ENCODE measurements around the gene AGRP.

Gene AGRP

DNA sequence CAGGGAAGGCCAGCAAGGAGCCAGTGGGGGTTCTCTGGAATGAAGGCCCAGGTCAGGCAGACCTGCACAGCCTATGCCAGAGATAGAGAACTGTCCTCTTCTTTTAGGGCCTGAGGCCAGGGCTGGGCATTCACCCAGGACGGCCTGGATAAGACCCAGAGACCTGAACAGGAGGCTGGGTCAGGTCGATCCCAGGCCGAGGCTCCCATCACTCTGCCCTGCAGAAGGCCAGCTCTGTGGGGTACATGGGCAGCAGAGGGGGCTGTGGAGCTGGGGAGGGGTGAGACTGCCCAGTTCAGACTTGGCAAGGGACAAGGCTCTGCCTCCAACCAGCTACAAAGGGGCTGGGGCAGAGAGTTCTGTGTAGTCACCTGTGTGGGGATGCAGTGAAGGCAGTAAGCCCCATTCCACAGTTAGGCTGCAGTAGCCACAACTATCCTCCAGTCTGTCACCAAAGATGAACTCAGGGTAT lies 37.9 kb downstream of the AGRP start:
- no peak for DNase-seq

GRCh38 chr16:67445126-67445426 lies 38.3 kb downstream of the AGRP start:
- DNase-seq: no peak

DNA sequence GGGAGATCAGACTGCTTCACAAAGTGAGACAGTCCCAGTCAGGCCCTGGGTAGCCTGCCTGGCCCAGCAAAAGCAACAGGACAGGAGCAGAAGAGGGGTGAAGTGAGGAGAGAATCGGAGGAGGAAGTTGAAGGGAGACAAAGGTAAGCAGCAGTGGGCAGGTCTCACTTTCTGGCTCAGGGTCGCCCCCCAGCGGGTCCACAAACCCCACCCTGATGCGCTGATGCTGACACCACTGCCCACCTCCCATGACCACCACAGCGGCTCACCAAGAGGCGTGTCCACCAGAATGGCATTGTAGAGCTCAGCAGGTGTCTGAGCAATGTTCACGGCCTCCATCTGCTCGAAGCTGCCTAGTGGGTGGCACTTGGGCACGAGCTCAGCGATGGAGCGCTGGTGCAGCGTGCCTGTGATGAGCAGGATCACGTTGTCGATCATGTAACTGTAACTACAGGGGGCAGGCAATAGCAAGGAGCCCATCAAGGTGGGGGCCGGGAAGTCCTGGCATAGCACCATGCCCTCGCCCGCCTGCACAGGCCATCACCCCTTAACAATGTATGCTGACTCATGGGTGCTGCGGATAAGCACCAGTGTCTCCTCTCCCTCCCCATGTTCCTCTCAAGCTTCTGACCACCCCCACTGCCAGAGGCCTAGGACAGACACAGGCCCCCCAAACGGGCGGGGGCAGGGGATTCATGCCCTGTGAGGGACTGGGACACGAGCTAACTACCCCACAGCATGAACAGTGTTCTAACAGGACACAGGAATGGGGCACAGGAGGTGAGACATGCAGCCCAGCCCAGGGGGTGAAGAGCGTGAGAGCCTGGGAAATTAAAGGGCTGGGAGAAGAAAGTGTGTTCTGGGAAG lies 38.9 kb downstream of the AGRP start:
- DNase-seq: no peak

DNA sequence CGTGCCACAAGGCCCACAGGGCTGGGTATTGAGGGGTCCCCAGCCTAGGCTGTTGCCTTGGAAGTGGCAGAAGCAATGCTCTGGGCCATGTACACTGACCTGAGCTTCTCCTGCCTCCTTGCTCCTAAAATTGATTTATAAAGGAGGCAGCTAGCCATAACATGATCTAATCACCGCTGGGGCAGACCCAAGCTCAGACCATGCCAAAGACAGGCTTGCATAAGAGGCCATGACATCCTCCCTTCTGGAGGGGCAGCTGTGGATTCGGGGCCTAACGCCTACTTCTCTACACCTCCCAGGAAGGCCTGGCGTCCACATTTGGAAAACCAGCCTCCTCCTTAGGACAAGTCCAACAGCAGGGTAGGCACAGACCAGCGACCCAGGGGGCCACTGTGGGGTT lies 40.1 kb downstream of the AGRP start:
- DNase-seq: no peak

- DNase-seq: no peak
Observed at GRCh38 chr16:67442581-67443255, 40.6 kb downstream of the AGRP start.

DNA sequence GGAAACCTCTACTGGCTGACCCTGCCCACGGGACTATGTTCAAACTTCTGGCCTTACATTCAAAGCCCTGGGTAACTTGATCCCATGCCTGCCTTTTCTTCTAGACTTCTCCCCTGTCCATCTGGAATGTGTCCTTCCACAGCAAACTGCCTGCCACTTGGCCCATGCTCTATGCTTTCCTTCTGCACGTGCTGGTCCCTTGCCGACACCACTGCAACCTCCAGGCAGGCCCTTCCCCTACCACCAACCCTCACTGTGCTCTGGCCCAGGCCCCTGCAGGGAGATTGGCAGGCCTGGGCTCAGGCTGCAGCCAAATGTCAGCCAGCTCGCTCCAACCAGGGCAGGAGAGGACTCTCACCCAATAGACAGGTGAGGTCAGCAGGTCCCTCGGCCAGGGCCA lies 41.4 kb downstream of the AGRP start:
- DNase-seq: no peak

- DNase-seq: no peak
Observed at GRCh38 chr16:67441271-67441753, 42.0 kb downstream of the AGRP start.

- no peak for DNase-seq
Observed at GRCh38 chr16:67438824-67439393, 44.4 kb downstream of the AGRP start.

- DNase-seq: no peak
Observed at GRCh38 chr16:67438098-67438791, 45.1 kb downstream of the AGRP start.

GRCh38 chr16:67437513-67437912 lies 45.8 kb downstream of the AGRP start:
- DNase-seq: no peak

GRCh38 chr16:67436640-67437193 lies 46.6 kb downstream of the AGRP start:
- DNase-seq: no peak

DNA sequence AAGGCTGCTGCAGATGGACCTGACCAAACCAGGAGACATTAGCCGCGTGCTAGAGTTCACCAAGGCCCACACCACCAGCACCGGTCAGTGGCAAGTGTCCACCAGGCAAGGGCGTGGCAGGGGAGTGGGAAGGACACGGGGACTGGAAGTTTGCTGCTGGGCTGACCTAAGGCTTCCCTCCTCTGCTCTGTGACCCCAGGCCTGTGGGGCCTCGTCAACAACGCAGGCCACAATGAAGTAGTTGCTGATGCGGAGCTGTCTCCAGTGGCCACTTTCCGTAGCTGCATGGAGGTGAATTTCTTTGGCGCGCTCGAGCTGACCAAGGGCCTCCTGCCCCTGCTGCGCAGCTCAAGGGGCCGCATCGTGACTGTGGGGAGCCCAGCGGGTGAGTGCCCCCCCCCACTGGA lies 47.6 kb downstream of the AGRP start:
- DNase-seq: no peak

GRCh38 chr16:67433131-67433719 lies 50.1 kb downstream of the AGRP start:
- no peak for DNase-seq
